Fibroblast of lung (primary cell): ENCODE results near the gene CYP2J2. TPM values are rescaled to one million over a fixed set of nuclear protein-coding genes. Genes with fewer than 3 reads are reported as not detected.

Source experiments
- DNase-seq, 2 donors: peaks; one replicate each; pipeline versions ENCODE4 v3.0.0 to v3.0.0-alpha.2; 2010; ENCODE audit warnings: low read depth in 2 of 2
- H2AFZ ChIP-seq: 2 replicates; pipeline ENCODE4 v1.5.1; 2012; ENCODE audit warnings: low read length, control low read depth, inconsistent platforms
- H3K27ac ChIP-seq: 2 replicates; pipeline ENCODE4 v1.5.1; 2011; ENCODE audit warnings: low read length, control low read depth; ENCODE audit not compliant: insufficient read depth
- H3K27me3 ChIP-seq: 2 replicates; pipeline ENCODE4 v1.5.1; 2011; ENCODE audit warnings: mild to moderate bottlenecking, low read length; ENCODE audit not compliant: control insufficient read depth, insufficient read depth
- H3K36me3 ChIP-seq: 2 replicates; pipeline ENCODE4 v1.5.1; 2011; ENCODE audit warnings: low read length; ENCODE audit not compliant: control insufficient read depth, insufficient read depth
- H3K4me1 ChIP-seq: 2 replicates; pipeline ENCODE4 v1.5.1; 2011; ENCODE audit warnings: low read length; ENCODE audit not compliant: control insufficient read depth, insufficient read depth; ENCODE audit errors: extremely low read depth
- H3K4me2 ChIP-seq: 2 replicates; pipeline ENCODE4 v1.5.1; 2011; ENCODE audit warnings: low read length, control low read depth; ENCODE audit not compliant: insufficient read depth; ENCODE audit errors: extremely low read depth
- H3K4me3 ChIP-seq, 4 experiments: fragments of 200-600 bp in 1 of 4; sonication (generic) in 1 of 4; replicated peaks in 1 of 4; 2 replicates each; pipeline ENCODE4 v1.5.1; 2011 to 2016; ENCODE audit warnings: low read length in 4 of 4, low read depth in 3 of 4, mild to moderate bottlenecking in 3 of 4, control low read depth in 2 of 4, inconsistent platforms in 1 of 4, mixed read lengths in 1 of 4; ENCODE audit not compliant: insufficient read depth in 1 of 4; ENCODE audit errors: control extremely low read depth in 1 of 4
- H3K79me2 ChIP-seq: 2 replicates; pipeline ENCODE4 v1.5.1; 2012; ENCODE audit warnings: mild to moderate bottlenecking, low read length, inconsistent platforms; ENCODE audit not compliant: control insufficient read depth, insufficient read depth
- H3K9ac ChIP-seq: 2 replicates; pipeline ENCODE4 v1.5.1; 2011; ENCODE audit warnings: mild to moderate bottlenecking, low read length, control low read depth; ENCODE audit not compliant: insufficient read depth
- H3K9me3 ChIP-seq: 2 replicates; pipeline ENCODE4 v1.5.1; 2012; ENCODE audit warnings: low read depth, low read length; ENCODE audit not compliant: control insufficient read depth, insufficient read depth
- H4K20me1 ChIP-seq: 2 replicates; pipeline ENCODE4 v1.5.1; 2011; ENCODE audit warnings: low read length; ENCODE audit not compliant: control insufficient read depth, insufficient read depth; ENCODE audit errors: extremely low read depth
- CTCF ChIP-seq, 2 donors: IDR thresholded peaks in 1 of 2; conservative IDR thresholded peaks in 1 of 2; 1 replicate in 1 of 2; 2 replicates in 1 of 2; pipeline ENCODE4 v1.5.1; 2011 to 2012; ENCODE audit warnings: low read length in 2 of 2, control low read depth in 1 of 2, inconsistent platforms in 1 of 2, low read depth in 1 of 2, mild to moderate bottlenecking in 1 of 2
- EZH2 ChIP-seq: IDR thresholded peaks from 2 replicates; pipeline ENCODE4 v1.5.1; 2012; ENCODE audit warnings: low read length, control low read depth, mild to moderate bottlenecking; ENCODE audit errors: missing control alignments
- polyA plus RNA-seq, 2 donors: library from polyadenylated mRNA; depleted of rRNA in 1 of 2; stranded (reverse) in 1 of 2; unstranded in 1 of 2; fragments of >200 nt; gene quantifications; 2 replicates each; pipeline ENCODE4 v1.2.1, GENCODE V29; 2011 to 2012; ENCODE audit warnings: missing spikeins in 1 of 2
- total RNA-seq: library from RNA; depleted of rRNA; stranded (reverse); fragments of >200 nt; gene quantifications from 2 replicates; pipeline ENCODE4 v1.2.1, GENCODE V29; 2014

CYP2J2 gene
- total and polyA plus RNA-seq, 2 donors (not counting 1 experiment from before 2014, with no cell fraction given): 0.03 to 0.17 TPM

DNA sequence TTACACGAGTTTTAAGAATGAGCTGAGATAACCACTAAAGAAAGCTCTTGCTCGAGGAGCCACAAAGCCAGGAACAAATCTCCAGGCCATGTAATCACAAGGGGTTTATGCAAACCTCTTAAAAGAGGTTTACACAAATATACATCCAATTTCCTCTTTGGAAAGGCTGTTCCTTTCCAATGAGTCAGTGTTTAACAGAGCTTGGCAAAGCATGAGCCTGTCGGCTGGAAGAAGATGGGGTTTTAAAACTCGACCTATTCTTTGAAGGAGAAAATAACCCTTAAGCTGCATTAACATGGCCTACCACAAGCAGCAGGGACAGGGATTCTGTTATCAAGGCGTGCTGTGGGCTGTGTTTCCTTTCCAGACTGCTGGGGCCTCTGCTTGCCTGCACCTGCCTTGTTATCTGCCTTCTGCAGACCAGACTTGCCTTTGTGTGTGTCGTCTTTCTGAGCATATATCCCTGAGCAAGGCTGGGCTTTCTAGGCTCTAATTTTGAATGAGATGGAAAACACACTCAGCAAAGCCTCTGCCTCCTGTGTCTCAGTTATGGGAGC, 40.6 kb upstream of the CYP2J2 start:
- DNase-seq: peak; percentile 73 to 82
- Histone ChIP-seq H3K4me1 (no peaks in the 10 kb centered on the region), H3K9ac (no peak overlapping the region), H2AFZ (no peak overlapping the region), H3K79me2 (no peaks in the 10 kb centered on the region), H4K20me1 (no peaks in the 10 kb centered on the region), H3K36me3 (no peaks in the 10 kb centered on the region), H3K9me3 (no peaks in the 10 kb centered on the region), H3K4me3 (no peak overlapping the region), H3K27ac (no peak overlapping the region), H3K27me3 (no peaks in the 10 kb centered on the region), H3K4me2 (peak overlapping the region; percentile 30)
- TF ChIP-seq EZH2: no peak
- no peak for TF ChIP-seq CTCF (conservative IDR thresholded peaks at IDR 0.05 in 1 of 2, IDR thresholded peaks at IDR 0.05 in 1 of 2; ENCODE audit: low read depth in 1 of 2, low read length in 2 of 2)

GRCh38 chr1:59952065-59952464, 25.5 kb upstream of the CYP2J2 start:
- Histone ChIP-seq H3K4me2 (no peak overlapping the region), H3K9me3 (no peaks in the 10 kb centered on the region), H3K36me3 (no peaks in the 10 kb centered on the region), H3K4me3 (no peak overlapping the region), H3K9ac (no peak overlapping the region), H3K27ac (no peak overlapping the region), H4K20me1 (no peaks in the 10 kb centered on the region), H2AFZ (no peak overlapping the region), H3K4me1 (peaks cover 5% of the 10 kb centered on the region), H3K79me2 (no peaks in the 10 kb centered on the region), H3K27me3 (no peaks in the 10 kb centered on the region)
- peak; percentile 33 to 70 for DNase-seq
- TF ChIP-seq CTCF (conservative IDR thresholded peaks at IDR 0.05 in 1 of 2, IDR thresholded peaks at IDR 0.05 in 1 of 2; ENCODE audit: low read depth in 1 of 2, low read length in 2 of 2) (no peak), EZH2 (no peak)

GRCh38 chr1:59949648-59950047, 23.1 kb upstream of the CYP2J2 start:
- no peak overlapping the region for H3K4me2 ChIP-seq
- H3K27me3 ChIP-seq: no peaks in the 10 kb centered on the region
- no peak overlapping the region for H2AFZ ChIP-seq
- H3K4me1 ChIP-seq: peaks cover 5% of the 10 kb centered on the region
- no peaks in the 10 kb centered on the region for H3K9me3 ChIP-seq
- no peak overlapping the region for H3K4me3 ChIP-seq
- H3K9ac ChIP-seq: no peak overlapping the region
- H3K27ac ChIP-seq: no peak overlapping the region
- H3K36me3 ChIP-seq: no peaks in the 10 kb centered on the region
- H3K79me2 ChIP-seq: no peaks in the 10 kb centered on the region
- DNase-seq: no peak
- H4K20me1 ChIP-seq: no peaks in the 10 kb centered on the region
- TF ChIP-seq EZH2 (no peak), CTCF (conservative IDR thresholded peaks at IDR 0.05 in 1 of 2, IDR thresholded peaks at IDR 0.05 in 1 of 2; ENCODE audit: low read depth in 1 of 2, low read length in 2 of 2) (no peak)
